Stimulated activated CD4-positive, alpha-beta T cell treated with anti-CD3 and anti-CD28 coated beads, TNF-alpha, amount 100 ng/mL, for 1 hour (primary cell): ENCODE results near the gene PAMR1.

Experiments used
- DNase-seq, 3 donors: peaks; one replicate each; pipeline ENCODE4 v3.0.0-alpha.2; 2020; ENCODE audit warnings: low read depth in 3 of 3, low spot score in 1 of 3

PAMR1 gene

DNA sequence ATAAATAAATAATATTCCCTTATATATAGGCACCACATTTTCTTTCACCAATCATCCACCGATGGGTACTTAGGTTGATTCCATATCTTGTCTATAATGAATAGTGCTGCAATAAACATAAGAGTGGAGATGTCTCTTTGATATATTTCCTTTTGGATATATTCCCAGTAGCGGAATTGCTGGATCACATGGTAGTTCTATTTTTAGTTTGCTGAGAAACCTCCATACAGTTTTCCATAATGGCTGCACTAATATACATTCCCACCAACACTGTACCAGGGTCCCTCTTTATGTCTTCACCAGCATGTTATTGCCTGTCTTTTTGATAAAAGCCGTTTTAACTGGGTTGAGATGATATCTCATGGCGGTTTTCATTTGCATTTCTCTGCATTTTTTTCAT is 23.6 kb downstream of the PAMR1 start:
- no peak for DNase-seq

DNA sequence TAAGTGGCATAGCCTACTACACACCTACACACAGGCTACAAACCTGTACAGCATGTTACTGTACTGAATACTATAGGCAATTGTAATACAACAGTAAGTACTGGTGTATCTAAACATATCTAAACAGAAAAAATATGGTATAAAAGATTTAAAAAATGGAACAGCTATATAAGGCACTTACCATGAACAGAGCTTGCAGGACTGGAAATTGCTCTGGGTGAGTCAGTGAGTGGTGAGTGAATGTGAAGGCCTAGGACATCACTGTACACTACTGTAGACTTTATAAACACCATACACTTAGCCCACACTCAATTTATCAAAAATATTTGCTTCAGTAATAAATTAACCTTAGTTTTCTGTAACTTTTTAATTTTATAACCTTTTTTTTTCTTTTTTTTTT is 24.7 kb downstream of the PAMR1 start:
- no peak for DNase-seq

DNA sequence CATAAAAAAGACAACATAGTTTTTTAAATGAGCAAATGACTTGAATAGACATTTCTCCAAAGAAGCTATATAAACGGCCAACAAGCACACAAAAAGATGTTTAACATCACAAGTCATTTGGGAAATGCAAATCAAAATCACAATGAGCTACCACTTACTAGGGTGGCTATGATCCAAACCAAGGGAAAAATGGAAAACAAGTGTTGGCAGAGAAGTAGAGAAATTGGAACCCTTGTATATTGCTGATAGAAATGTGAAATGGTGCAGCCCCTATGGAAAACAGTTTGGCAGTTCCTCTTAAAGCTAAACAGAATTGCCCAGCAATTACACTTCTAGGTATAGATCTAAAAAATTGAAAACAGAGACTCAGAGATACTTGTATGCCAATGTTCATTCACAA is 29.0 kb downstream of the PAMR1 start:
- no peak for DNase-seq

DNA sequence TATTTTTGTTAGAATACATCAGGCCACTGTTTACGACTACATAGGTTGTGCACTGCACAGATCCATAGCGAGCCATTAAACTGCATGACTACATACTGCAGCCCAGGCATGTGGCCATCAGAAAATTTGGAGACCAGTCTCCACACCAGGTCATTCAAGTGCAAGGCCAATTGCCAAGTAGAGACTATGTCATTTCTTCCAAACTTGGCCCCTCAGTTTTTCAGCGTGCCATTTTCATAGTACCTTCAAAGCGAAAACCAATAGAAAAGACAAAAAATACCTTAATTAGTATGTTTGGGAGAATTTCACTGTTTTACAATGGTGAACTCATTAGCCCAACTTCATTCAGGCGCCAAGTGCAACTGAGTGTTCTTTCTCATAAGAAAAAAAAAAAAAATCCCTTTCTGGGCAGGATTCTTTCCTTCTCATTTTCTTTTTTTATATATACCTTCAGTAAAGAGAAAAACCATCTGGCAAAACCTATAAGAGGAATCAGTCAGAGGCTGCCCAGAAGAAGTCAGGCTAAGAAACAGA is 30.4 kb downstream of the PAMR1 start:
- DNase-seq: no peak

DNA sequence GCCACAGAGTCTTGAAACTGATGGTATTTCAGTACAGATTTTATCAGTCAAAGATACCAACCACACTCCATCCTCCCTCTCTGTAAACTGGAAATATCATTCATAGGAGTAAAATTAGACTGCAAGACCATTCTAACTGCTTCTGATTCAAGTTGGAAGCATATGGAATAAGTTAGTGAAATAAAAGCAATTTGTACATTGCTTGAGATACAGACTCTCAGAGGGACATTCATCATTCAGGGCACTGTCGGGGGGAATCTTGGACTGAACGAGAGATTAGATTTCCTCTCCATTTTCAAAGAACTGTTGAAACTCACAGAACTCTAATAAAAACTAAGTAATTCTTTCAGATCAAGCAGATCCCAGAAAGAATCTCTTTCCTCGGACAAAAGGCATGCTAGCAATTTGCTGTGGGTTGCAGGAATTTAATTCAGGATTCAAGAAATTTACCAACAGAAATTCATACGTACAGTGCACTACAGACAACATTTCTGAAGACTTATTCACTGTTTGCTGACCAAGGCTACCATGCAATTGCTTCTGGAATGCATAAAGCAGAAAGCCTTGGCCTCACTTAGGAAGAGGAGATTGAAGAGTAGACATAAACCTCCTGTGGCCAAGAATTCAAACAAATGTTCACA is 34.1 kb downstream of the PAMR1 start:
- DNase-seq: no peak

DNA sequence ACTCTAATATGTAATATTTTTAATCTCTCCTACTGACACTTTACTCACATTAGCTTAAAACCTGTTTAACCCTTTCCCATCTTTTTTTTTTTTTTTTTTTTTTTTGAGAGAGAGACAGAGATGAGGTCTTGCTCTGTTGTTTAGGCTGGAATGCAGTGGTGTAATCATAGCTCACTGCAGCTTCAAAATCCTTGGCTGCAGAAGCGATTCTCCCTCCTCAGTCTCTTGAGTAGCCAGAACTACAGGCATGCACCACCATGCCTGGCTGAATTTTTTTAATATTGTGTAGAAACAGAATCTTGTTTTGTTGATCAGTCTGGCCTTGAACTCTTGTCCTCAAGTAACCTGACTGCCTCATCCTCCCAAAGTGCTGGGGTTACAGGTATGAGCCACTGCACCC is 37.3 kb downstream of the PAMR1 start:
- no peak for DNase-seq

DNA sequence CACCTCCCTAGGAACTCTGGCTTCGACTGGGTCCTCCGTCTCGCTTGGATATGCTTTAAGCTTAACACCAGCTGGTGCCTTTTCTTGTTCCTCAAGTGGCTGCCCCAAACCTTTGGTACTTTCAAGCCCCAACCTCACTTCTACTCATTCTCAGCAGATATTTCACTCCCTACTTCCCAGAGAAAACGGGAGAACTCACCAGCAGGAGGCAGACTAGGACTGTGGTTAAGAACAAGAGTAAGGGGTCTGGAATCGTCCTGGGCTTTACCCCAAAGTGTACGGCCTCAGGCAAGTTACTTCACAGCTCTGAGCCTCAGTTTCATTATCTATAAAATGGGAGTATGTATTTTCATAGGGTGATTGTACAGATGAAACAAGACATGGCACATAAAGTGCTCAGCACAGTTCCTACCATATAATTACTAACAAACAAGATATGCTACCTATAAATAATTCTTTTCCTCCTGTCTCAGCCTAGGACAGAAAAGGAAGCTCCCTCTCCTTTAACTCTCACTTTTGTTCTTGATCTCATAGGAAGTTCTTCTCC is 37.8 kb downstream of the PAMR1 start:
- DNase-seq: no peak

DNA sequence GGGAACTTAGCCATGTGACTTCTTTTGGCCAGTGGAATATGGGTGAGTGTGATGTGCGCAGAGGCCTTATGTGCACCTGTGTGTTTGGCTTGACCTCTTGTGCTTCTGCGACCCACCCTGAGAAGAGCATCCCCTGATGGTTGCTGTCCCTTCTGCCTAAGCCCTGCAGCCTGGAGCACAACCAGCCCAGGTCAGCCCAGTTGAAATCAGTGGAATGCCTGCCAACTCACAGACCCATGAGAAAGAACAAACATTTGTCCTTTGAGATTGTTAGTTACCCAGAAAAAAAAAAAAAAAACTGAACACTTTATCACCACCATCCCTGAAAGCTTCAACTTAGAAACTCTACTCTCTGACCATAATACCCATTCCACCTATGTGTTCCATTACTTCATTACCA is 38.5 kb downstream of the PAMR1 start:
- DNase-seq: no peak

DNA sequence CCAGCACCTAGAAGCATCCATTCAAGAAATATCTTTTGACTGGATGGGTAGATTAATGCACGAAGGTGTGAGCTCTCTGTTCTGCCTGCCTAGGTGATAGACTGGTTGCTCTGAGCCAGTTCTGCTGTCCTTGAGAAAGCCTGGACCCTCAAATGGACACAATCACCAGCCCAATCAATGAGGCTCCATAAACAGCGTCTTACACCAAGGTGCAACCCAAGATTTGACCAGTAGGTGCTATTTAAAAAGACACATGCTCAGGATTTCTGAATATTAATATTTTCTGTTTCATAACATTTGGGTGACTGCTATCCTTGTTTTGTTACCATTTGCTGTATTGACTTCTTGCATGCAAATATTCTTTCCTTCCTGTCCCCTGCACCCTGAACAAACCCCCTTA is 39.0 kb downstream of the PAMR1 start:
- no peak for DNase-seq

DNA sequence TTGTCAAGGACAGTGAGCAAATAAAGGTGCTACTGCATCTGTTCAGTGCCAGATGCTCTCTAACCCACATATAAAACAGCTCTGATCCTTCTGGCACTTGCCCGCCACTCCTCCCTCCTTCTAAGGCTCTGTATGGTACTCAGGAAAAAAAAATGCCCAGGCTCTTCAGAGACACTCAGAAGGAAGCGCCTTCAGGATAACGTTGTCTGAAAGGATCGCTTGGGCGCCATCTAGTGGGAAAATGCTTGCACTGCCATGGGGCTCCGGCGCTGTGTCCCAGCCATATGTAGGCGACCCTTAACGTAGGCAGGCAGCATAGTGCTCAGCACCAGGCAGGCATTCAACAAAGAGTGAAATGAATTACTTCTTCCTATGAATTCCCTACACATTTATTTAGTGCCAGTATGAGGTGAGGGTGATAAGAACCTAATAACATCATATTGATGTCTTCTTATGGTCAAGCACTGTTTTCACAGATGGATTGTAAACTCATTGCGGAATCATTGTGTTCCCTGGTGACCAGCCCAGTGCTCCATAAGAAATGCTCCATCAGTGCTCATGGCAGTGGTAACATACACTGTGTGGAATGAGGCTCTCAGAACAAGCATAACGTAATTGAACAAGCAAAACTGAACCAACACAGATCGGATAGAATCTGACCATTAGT is 39.6 kb downstream of the PAMR1 start:
- DNase-seq: peak; percentile 20 to 69 (median 52)

DNA sequence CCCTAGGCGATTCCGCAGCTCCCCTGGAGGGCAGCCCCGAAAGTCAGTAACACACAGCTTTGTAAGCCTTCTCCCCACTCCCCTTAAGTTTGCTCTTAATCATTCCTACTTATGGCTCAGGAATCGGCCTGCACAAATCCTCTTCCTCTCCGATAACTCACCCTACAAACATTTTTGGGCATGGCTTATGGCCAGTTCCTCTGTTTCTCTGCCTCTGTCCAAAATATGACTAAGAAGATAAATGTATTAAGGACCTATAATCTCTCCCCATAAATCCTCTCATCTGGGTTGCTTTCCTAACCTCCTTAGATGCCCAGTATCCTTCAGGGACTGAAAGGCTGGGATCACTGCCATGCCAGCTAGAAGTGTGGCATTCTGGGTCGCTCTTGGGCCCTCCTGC is 41.0 kb downstream of the PAMR1 start:
- no peak for DNase-seq

DNA sequence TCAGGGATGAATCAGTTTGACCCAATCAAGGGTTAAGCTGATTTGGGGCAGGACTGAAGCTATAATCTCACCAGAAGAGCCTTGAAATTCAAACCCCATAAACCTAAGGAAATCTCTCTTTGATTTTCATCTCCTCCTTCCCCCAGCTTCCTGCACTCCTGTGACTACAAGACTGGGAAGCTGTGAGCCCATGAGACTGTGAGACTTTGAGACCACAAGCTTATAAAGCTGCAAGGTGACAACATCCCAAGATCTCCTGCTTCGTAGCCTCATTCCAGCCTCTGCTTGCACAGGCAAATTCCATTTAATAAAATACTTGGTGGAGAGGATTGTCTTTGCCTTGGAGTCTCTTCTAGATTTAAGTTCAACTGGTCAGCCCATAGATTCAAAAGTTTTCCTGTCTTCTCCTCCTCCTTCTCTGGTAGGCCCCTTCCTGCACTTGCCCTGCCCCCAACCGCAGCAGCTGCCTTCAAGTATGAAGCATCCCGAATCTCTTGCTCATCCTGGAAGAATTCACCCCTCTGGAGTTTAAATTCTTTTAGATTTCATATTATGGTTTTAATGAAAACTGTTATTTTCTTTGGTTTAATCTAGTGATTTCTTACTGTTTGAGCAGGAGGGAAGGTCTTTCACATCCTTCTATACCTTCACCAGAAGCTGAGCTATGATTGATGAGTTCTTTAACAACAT is 42.1 kb downstream of the PAMR1 start:
- no peak for DNase-seq

DNA sequence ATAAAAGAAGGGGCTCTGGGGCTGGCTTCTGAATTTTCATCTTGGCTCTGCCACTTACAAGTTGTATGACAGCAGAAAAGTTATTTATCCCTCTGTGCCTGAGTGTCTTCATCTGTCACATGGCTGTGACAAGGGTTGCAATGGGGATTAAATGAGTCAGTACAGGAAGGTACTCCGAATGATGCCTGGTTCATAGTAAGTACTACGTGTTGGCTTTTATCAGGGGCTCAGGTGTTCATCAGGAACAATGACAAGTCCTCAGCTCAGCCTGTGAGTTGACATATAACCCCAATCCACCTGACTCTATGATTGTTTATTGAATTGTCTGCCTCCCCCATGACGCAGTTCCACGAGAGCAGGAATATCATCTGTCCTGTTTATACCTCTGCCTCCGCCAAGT is 45.7 kb downstream of the PAMR1 start:
- DNase-seq: no peak

DNA sequence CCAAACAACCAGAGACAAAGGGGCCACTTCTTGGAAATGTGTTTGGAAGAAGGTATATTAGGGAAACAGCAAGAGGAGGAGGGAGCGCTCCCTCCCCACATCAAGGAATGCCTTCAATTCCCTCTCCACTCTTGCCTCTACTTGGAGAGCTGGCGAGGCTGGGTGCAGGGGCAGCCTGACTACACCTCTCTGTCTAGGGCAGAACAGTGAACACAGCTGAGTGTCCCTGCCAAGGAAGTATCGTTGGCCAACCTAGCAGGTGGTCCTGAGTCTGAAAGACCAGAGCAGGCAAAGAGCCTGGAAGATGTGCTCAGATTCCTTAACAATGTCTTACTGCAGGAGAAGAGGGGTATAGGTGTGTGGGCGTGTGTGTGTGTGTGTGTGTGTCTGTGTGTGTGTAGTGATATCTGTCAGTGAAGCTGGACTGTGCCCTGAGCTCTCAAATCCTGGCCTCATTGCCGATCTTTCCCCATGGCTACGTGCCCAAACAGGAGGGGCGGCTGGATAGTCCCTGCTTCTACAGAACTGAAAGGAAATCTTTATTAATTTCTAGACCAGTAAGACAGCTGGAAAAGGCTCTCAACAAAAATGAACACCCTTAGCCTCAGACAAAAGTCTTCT is 46.8 kb downstream of the PAMR1 start:
- no peak for DNase-seq

DNA sequence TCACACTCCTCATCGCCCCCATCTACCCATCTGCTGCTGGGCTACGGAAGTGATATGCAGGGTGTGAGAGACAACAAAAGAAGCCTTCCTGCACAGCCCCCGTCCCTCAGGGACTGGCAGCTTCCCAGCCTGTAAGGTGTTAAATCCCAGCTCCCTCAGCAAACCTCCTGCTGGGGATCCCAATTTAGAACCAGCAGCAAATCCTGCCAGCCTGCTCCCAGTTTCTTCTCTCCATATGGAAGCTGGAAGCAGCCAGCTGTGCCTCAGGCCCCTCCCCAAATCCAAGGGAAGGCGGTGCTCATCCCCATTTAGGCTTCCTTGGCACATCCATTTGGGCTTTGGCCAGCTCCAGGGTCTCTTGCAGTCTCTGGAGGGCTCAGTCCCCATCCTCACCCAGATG is 47.5 kb downstream of the PAMR1 start:
- DNase-seq: no peak

DNA sequence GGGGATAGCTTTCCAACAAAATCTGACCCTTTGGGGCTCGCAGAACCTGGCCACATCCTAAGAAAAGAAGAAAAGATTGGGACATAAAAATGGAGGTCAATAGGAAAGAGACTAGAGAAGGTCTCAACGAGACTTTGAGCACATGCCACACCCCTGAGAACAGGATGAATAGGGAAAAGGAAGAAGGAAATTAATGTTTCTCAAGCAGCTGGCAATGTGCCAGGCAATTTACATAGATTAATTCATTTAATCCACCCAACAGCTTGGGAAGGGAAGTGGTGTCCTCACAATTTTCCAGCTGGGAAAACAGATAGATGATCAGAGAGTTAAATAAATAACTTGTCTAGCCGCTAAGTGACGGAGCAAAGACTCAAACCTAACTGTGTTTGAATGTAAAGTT is 50.7 kb downstream of the PAMR1 start:
- no peak for DNase-seq

DNA sequence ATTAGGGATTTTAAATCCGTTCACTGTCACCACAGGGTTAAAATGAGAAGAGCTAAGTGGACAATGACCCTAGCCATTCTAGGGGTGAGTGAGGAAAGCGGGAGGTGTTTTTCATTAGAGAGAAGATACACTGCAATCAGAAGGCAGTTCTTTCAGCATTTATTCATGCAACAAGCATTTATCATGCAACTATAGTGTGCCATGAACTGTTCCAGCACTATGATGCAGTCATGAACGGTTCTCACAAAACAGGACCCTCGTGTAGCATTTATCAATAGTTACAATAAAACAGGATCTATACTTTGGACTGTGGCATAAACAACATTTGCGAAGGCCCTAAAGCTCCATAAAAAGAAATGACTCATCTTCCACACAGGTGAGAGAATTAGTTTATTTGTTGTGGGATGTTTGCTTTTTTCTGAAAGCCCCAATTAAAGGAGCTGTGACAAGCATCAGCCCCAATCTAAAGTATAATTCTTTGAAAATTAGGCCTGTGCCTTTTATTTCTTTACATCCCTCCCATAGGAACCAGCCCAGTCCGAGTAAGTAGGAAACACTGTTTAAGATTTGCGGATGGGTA is 51.5 kb downstream of the PAMR1 start:
- no peak for DNase-seq

DNA sequence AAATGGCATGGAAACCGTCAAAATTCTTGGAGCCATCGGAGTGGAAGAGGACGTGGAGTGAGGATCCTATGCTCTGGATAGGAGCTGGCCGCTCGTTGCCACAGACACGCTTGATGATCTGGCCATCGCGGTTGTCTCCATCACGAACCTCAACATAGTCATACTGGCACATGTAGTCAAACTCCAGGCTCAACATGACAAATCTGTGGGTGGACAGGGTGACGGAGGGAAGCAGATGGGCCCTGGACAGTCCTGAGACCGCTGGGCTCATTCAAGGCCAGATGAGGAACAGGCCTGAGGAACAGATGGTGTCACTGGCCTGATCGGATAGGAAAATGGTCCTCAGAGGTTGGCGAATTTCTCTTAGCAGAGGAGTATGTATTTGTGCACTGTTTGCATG is 54.8 kb downstream of the PAMR1 start:
- DNase-seq: no peak

DNA sequence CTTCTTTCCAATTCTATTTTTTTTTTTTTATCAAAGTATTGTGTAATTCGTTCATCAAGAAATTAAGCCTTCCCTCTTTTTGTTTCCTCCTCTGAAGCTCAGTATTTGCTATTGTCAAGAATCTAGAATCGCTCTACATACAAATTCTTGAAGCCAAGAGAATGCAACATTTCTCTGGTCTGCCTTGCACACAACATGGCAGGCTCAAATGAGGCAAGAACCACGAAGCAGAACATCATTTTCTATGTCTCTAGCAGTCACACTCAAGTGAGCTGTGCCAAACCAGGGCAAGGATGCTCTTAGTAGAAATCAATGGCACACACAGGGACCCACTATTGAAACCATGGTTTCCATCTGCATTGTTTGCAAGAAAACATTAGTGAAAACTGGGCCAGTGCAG is 59.4 kb downstream of the PAMR1 start:
- no peak for DNase-seq

DNA sequence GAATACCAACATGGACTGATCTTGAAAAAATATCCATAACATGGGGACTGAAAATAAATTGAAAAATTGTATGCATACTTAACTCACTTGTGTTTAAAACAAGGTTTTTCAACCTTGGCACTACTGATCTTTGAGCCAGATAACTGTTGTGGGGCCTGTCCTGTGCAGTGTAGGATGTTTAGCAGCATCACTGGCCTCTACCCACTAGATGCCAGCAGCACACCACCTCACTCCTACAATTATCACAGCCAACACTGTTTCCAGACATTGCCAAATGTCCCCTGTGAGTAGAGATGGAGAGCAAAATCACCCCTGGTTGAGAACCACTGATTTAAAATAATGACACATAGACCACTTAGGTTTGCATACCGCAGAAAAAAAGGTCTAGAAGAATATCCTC is 61.1 kb downstream of the PAMR1 start:
- DNase-seq: no peak

DNA sequence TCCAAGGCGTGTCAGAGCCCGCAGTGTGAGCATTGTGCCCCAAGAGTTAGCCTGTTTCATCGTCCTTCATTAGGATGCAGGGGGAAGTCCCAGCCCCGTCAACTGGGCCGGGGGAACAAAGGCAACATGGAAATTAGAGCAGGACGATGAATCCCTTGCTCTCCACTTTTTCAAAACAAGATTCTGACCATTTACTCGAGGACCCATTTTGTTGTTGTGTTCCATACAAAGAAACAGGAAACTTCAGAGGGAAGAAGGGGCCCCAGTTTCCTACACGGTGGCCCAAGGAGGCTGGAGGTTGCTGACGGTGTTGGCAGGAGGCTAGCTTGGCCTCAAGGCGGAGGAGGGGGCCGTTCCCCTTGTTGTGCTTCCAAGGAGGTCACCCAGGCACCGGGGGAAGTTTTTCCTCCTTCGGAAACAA is 62.1 kb downstream of the PAMR1 start:
- no peak for DNase-seq
